NOMO-1 treated with DMSO at 0.1 percent for 48 hours (cell line): ENCODE measurements around the gene YLPM1.
A peak's percentile ranks its signal among the peaks of the same experiment; 100 is the strongest.

Source experiments
- DNase-seq: peaks from one replicate; lab custom pipeline; 2025; ENCODE audit not compliant: unreplicated experiment; lab: John Stamatoyannopoulos, UW

YLPM1 gene

DNA sequence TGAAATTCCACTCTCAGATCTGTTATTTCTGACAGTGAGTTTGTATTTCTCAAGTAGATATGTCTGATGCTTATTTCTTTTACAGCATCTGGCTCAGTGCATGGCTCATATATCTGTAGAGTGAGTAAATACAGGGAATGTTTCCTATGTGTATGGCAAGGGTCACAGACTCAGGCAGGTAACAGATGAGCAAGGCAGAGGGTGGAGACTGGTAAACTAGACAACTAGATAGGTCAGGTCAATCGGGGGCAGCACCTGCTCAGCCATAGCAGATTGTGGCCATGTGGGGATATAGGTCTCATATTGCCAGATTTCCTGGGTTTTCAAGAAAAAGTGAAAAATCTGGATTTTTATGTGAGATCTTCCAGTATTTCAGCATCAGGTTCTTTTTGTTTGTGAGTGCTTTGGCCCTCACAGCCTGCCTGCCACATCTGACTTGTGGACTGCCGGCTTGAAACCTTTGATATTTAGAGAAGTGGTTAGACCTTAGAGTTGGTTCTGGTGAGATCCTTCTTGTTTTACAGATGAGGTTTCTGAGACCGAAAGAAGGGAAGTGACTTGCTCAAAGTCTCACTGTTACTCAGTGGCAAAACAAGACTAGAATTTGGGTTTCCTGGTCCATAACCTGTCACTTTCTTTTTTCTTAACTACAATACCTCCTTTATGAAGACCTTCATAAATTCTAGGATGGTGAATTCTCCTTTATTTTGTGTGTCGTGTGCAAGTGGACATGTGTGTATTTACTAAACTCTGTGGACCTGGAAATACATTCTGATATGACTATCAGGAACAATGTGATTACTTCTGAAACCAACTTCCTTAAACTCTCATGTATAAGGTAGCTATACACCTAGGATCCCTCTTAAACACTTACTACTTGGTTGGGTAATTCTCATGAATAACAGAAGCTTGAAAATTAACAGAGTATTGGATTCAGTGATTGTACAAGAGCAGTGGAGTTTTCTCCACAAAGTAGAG lies 78.4 kb downstream of the YLPM1 start:
- peak; percentile 88 for DNase-seq

DNA sequence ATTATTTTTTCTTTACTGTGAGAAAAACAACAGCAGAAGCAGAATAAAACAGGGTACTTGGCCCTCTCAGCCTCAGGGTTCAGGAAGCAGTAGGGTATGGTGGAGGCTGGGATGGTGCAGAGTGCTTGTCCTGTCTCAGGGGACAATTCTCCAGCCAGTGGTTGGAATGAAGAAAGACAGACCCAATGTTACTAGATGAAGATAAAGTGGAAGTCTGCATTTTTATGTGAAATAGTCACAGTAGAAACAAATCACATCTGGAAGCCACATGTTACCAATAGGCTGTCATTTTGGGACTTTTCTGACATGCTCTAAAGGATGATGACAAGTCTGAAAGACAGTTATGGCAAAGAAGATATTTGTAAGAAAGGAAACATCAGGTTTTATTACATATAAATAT lies 80.5 kb downstream of the YLPM1 start:
- no peak for DNase-seq

DNA sequence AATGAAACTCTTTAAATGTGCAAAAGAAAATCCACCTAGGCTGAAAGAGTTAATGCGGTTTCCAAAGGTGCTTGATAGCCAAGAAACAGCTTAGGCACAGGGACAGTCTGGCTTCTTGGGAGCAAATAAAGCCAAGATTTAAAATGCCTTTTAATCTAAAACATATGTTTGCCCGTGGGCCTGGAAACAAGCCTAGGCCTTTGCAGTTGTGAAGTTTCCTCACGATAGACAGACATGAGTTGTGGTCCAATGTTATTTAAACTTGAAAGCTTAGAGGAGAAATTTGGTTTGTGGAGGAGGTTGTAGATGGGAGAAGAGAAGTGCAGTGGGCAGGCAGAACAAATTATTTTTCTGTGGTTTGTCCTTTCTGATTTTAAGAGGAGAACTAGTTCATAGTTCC lies 83.1 kb downstream of the YLPM1 start:
- DNase-seq = no peak

DNA sequence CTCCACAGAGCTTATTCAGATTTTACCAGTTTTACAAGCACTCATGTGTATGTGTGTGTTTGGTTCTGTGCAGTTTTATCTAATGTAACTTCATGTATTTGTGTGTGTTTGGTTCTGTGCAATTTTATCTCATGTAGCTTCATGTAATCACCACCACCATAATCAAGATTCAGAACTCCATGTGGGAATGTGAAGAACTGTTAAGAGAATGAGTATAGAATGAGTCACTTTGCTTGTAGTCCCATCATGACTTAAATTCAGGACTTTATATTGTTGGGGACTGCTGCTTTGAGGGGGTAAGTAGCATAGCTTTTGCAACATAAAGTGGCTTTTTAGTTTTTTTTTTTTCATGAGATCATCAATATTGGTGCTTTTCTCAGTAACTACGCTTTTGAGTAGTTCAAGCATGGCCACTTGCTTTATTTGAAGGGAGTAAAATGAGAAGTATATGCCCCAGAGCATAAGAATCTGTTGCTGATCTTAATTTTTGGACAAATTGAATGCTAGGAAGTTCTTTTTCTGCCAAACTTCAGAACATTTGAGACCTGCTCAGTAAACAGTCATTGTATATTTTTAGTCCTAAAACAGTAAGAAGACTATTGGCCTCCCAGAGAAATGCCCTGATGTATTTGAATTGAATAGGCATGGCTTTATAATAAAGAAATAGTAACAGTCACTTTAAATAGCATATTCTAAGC lies 84.0 kb downstream of the YLPM1 start:
- no peak for DNase-seq

DNA sequence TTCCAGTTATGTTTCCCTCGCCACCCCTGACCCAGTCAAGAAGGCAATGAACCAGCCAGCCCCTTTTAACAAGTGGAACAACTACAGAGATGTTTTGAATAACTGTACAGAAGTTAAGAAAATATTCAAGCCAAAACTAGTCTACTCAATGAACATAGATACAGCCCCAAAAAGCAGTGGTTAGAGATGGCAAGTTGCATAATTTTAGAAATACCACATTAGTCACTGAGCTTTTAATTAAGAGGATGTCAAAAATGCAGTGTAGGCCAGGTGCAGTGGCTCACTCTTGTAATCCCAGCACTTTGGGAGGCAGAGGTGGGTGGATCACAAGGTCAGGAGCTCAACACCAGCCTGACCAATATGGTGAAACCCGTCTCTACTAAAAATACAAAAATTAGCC lies 85.7 kb downstream of the YLPM1 start:
- DNase-seq = peak; percentile 18

DNA sequence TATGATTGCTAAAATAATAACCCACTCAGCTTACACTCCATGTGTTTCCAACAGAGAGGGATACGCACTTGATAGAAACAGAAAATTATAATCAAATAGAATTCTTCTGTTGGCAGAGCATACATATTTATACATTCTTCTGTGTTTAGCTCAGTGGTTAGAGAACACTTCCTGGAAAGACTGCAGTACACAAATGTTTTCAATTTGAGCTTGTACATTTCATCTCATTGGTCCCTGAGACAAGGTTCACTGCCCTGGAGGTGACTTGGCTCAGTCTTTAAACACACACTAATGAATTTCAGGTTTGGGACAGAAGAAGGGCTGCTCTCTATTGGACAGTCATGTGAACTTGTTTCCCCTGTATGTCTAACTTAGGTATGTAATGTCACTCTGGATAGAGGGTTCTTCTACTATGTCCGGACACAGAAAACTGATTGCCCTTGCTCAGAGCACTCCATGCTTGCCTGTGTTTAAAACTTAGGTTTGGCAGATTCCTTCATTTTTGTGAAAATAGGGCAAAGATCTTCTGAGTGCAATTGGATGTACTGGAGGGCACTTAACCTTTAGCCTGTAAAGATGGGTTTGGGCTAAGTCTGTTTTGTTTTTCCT lies 89.9 kb downstream of the YLPM1 start:
- DNase-seq = no peak

DNA sequence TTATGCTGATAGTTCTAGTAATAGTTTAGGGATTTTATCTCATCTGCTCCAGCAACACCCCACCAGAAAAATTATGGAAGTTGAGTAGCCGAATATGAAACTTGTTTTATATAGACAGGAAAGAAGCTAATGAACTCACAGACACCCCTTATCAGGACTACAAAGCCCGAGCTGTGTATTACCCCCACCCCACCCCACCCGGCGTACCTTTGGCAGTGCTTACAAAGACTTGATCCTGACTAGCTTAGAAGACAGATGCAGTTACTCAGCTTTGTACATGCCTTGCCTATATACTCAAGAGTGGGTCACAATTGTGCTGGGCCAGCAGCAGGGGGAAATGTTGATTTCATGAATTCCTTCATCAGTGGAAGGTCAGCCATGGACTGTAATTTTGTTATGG lies 90.5 kb downstream of the YLPM1 start:
- no peak for DNase-seq

DNA sequence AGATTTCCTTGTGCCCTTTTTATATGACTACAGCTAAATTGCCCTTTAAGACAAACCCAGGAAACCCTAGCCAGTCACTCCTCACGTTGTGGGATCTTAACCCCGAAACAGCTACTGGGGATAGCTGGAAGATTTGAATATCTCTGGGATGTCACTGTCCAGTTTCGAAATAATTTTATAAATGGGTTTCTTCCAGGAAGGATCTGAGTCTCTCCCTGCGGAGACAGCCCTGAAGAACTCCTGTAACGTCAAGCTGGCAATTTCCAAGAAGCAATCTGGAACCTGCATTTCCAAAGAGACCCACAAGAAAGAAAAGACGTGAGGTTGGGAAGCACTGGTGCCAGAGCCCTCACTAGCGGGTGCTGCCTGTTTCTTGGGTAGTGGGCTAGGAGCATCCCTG lies 91.9 kb downstream of the YLPM1 start:
- DNase-seq = no peak

DNA sequence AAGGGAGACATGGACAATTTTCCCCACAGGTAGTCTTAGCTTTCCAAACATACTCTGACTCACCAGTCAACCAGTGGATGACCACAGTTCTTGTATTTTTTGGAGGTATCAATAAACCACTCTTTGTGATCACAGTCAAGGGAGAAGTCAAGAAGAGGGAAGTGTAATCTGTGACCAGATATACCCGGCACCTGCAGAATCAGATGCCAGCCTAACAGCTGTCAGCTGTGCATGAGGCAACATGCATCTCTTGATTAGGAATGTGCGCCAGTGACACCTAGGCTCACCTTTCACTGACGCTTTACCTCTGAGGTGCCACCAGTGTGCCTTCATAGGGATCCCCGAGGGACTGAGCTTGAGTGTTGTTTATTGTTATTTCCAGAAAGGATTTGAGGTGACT lies 92.8 kb downstream of the YLPM1 start:
- peak; percentile 27 for DNase-seq

DNA sequence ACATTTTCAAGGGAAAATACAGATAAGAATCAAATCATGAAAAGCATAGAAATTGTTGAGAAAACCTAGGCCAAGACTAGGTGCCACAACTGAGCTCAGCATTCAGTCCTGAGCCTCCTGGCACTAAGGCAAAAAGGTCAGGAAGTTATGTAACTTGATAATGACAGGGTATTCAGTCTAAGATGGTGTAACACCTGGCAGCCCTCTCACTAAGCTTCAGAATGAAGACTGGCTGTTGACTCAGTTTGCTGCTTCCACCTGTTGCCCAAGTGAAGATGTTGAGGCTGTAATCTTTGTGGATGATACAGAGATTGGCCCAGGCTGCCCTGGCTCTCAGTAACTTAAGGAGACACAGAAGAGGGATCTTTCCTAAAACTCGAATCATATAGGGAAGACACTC lies 93.2 kb downstream of the YLPM1 start:
- DNase-seq = peak; percentile 51

DNA sequence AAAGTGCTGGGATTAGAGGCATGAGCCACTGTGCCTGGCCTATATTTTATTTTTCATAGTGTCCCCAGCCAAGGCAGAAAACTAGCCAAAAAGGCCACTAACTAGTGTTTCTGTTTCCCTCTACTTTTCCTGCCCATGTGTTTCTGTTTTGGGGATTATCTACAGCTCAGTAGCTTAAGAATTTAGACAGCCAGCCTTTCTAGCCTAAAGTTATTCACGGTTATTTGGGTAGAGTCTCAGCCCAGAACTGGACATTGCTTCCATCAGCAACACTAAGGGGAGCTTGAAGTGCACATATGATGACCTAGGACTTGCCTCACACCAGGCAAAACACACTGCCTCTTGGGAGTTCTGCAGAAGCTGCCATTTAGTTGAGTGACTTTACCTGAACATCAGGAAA lies 94.9 kb downstream of the YLPM1 start:
- DNase-seq = no peak

DNA sequence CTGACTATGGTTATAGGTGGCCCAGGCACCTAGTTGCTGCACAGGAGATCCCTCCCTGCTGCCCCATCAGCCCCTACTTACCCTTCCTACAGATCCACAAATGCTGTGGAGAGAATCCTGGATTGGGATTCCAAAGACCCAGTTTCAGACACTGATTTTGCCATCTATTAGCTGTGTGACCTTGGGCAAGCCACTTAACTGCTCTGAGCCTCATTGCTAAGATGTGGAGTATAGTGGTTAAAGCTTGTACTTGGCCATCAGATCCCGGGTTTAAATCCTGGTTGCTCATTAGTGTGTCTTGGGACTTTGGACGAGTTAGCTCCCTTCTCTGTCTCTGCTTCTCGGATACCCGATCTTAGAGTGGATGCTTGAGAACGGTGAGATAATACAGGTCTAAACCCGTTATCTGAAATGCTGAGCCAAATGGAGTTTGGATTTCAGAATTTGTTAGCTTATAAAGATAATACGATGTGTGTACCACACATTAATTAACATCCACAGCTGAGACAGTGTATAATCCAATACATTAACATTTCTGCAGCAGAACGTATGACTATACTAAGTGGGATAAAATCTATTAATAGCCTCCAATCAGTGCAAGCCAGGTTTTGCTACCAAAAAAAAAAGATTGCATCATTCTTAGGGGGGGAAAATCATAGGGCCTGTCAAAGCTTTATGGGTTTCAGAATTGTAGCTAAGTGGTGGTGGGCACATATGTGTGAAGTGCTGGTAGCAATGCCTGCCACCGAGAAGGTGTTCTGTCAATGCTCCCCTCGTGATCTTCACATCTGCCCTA lies 96.8 kb downstream of the YLPM1 start:
- DNase-seq = no peak

DNA sequence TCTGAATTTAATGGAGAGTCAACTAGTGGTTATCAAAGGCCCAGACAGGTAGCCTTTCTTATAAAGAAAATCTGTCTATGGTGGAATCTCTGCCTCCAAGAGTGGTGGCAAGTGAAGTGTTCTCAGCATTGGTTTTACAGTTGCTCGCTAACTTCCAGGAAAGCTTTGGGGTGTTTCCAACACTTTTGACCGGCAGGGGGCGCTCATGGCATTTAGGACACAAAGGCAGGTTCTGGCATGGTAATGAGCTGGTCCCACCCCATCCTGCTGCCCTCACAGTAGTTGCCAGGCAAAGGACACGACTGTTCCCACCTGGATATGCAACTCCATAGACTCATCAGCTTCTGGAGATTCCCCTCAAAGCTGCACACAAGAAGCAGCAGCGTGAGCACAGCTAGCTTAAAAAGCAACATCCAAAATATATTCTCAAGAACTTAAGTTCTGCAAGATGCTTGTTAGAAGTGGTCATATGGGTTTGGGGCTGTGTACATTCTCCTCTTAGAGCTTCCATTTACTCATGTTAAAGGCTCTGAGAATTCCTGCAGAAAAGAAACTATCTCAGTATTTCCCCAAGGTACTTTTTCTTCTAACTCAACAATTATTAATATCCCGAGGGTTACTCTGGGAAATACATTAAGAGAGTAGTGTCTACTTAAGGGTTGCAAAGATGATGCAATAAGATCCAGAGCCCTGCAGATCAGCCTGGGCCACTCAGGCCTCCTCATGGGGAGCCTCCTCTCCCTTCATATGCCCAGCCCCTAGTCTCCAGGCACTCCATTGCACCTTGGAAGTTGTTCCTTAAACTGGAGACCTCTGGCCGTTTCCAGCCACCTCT lies 98.0 kb downstream of the YLPM1 start:
- DNase-seq = peak; percentile 70

DNA sequence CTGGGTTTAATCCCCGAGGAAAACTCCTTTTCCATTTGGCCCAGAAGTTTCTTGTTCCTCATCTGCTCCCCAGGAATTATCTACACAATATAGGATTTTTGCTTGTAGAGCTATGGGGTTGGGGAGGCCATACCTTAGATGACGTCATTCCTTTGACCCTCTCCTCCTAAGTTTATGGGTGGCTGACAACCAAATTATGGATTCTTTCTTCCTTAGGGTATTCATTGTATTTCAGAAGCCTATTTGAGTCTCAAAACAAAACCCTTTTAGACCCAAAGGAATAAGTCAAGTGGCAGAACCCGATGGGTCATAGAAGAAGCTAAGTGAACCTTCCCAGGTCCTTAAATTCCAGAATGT lies 98.6 kb downstream of the YLPM1 start:
- no peak for DNase-seq

DNA sequence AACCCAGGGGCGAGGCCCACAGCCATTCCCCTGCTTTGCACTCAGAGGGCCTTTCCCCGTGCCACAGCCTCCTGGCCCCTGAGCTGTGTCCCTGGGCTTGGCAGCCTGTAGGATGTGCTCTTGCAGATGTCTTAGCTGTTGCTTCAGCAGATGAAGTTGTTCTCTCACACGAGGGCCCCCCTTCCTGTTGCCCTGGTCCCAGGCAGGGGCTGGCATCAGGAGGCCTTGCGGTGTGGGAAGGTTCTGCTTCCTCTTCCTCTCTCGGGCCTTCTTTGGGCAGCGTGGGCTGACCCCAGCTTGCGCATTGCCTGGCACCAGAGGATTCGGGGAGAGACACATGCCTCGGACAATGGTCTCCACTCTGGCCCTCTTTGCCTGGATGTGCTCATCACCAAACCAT lies 100.2 kb downstream of the YLPM1 start:
- peak; percentile 46 for DNase-seq

DNA sequence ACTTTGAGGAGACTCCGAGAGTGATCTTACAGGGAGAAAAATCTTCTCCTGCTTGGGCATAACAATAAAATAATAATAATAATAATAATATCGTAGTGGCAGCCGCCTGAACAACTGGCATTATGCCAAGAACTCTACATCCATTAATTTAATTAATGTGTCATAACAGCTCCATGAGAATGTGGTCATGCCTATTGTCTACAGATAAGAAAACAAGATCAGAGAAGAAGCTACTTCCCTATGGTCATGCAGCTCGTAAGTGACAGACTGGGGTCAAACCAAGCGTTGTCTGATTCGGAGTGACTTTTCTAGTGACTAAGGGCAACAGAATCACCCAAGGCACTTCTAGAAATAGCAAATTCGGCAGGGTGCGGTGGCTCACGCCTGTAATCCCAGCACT lies 101.1 kb downstream of the YLPM1 start:
- DNase-seq = no peak

DNA sequence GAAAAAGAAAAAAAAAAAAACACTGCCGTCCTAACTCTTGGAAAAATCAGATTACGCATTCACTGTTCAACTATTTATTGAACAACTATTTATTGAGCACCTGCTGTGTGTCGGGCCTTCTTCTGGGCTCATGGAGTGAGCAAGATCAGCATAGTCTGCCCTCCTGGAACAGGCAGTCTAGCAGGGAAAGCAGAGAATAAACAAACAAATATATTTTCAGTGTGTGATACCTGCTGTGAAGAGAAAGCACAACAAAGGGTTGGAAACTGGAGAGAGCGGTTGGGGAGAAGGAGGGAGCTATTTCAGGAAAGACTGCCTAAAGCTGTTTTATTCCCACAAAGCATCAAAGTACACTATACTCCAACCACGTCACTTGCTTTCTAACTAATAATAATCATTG lies 102.0 kb downstream of the YLPM1 start:
- DNase-seq = no peak

DNA sequence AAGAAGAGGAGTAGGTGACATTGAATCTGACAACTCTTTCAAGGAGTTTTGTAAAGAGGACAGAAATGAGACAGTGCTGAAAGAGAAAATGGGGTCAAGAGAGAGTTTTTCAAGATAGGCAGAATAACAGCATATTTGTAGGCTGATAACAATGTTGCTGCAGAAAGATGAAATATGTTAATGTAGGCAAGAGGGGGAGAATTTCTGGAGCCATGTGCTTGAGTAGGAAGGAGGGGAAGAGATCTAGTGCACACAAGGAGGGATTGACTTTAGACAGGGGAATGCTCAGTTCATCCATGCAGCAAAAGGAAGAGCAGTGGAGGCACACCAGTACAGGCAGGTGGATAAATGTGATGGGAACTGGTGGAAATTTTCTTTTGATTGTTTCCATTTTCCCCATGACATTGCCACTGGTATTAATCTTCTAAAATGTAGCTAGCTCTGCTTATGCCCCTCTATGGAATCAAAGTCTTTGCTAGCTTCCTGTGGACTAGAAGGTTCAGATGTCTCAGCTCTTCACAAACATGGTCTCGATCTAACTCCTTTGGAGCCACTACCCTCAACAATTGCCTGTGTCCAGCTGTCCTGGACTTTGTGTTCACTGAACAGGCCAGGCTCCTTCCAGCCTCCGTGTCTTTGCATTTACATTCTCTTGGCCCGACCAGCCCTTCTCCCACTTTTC lies 103.7 kb downstream of the YLPM1 start:
- no peak for DNase-seq

DNA sequence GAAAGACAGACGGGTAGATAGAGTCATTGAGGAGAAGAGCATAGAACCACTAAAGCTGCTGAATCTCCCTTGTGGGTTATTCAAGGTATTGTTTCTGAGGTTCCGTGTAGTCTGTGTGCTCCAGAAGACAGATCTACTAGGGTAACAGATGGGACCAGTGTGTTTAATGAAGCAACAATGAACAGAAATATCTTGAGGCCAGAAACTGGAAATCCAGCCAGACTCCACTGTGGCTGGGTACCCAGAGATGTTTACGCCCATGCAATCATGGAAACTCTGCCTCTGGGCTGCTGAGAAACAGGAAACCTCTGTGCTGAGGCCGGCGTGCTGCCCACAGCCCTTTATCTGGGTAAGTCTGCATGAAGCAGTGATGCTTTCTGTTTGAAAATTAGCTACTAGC lies 104.6 kb downstream of the YLPM1 start:
- DNase-seq = no peak

DNA sequence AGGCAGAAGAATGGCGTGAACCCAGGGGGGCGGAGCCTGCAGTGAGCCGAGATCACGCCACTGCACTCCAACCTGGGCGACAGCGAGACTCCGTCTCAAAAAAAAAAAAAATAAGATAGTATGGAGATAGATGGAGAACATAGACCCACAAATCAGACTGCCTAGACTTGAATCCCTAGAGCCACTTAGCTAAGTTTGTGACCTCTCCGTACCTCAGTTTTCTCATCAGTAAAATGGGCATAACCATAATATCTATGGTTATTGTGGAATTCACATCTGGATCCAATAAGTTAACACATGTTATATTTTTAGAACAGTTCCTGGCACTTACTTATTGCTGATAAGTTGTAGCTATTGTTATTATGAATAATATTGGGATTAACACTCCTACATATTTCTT lies 105.6 kb downstream of the YLPM1 start:
- DNase-seq = no peak
